A549 (cell line): ENCODE results near the gene SWSAP1. TPM values are rescaled to one million over a fixed set of nuclear protein-coding genes. Genes with fewer than 3 reads are reported as not detected.

ENCODE experiments used
- ATAC-seq, 2 experiments: fragments of 200-7000 bp in 1 of 2; fragments of >200 bp in 1 of 2; cut with Nextera tagmentation in 1 of 2; cut with Tn5 transposase in 1 of 2; 3 replicates each; pipeline versions ENCODE4 v1.8.0 to v1.9.1; 2018 to 2020; ENCODE audit warnings: mild to moderate bottlenecking in 1 of 2, moderate library complexity in 1 of 2
- CTCF ChIA-PET: fragments of 300-600 bp; sonication (Branson Sonifier 250); formaldehyde crosslinking; extraction: SDS; loops from one replicate; lab custom pipeline; 2021; ENCODE audit warnings: antibody characterized with exemption, inconsistent platforms; lab: Yijun Ruan, JAX
- POLR2A ChIA-PET: fragments of 350-600 bp; formaldehyde crosslinking; extraction: SDS; loops from one replicate; lab custom pipeline; 2021; ENCODE audit warnings: antibody characterized with exemption, inconsistent platforms; lab: Yijun Ruan, JAX
- DNase-seq, 2 experiments: peaks; one replicate each; pipeline versions ENCODE4 v3.0.0 to v3.0.0-alpha.2; 2011 to 2016; ENCODE audit warnings: low read depth in 1 of 2, low spot score in 1 of 2
- FAIRE-seq: peaks from 2 replicates; lab custom pipeline; 2011; peaks lifted over from hg19 to GRCh38; lab: Jason Lieb, UNC
- H3K27ac ChIP-seq, 2 experiments: fragments of >200 bp; sonication (Bioruptor Twin); formaldehyde crosslinking; 3 replicates each; pipeline ENCODE4 v1.5.1; 2016 to 2017
- H3K4me1 ChIP-seq: fragments of >200 bp; sonication (Bioruptor Twin); formaldehyde crosslinking; 3 replicates; pipeline ENCODE4 v1.6.1; 2016
- H3K4me2 ChIP-seq: fragments of >200 bp; sonication (Bioruptor Twin); formaldehyde crosslinking; 3 replicates; pipeline ENCODE4 v1.6.1; 2016
- H3K4me3 ChIP-seq: fragments of >200 bp; sonication (Bioruptor Twin); formaldehyde crosslinking; 3 replicates; pipeline ENCODE4 v1.5.1; 2016
- H3K9me3 ChIP-seq: fragments of >200 bp; sonication (Bioruptor Twin); formaldehyde crosslinking; 3 replicates; pipeline ENCODE4 v1.6.1; 2016
- ATOH8 ChIP-seq: fragments of 250-450 bp; sonication (Bioruptor Pico); IDR thresholded peaks from 2 replicates; pipeline ENCODE4 v1.5.0; 2020; ENCODE audit warnings: low read depth, mild to moderate bottlenecking, moderate library complexity
- EHMT2 ChIP-seq: fragments of 200-600 bp; sonication (generic); IDR thresholded peaks from 2 replicates; pipeline ENCODE4 v1.6.1; 2016; ENCODE audit warnings: antibody characterized with exemption, low read depth, mild to moderate bottlenecking, moderate library complexity
- ESRRA ChIP-seq: fragments of 150-350 bp; IDR thresholded peaks from 2 replicates; pipeline ENCODE4 v1.6.1; 2014; ENCODE audit warnings: mild to moderate bottlenecking, low read length, borderline replicate concordance
- FOSB ChIP-seq: fragments of 250-450 bp; sonication (Bioruptor Pico); IDR thresholded peaks from 2 replicates; pipeline ENCODE4 v1.5.0; 2020; ENCODE audit warnings: mild to moderate bottlenecking, moderate library complexity
- HES2 ChIP-seq: fragments of >200 bp; sonication (Bioruptor Twin); formaldehyde crosslinking; IDR thresholded peaks from 2 replicates; pipeline ENCODE4 v1.6.1; 2016
- JUN ChIP-seq, 2 experiments: fragments of >200 bp; sonication (Bioruptor Twin); formaldehyde crosslinking; IDR thresholded peaks; 2 replicates in 1 of 2; 3 replicates in 1 of 2; pipeline ENCODE4 v1.6.1; 2016 to 2017
- JUNB ChIP-seq: fragments of >200 bp; sonication (Bioruptor Twin); formaldehyde crosslinking; IDR thresholded peaks from 2 replicates; pipeline ENCODE4 v1.6.1; 2016
- KDM5A ChIP-seq: fragments of 200-600 bp; sonication (generic); IDR thresholded peaks from 2 replicates; pipeline ENCODE4 v1.6.1; 2016; ENCODE audit warnings: antibody characterized with exemption, mild to moderate bottlenecking
- MAZ ChIP-seq: fragments of 150-350 bp; IDR thresholded peaks from 2 replicates; pipeline ENCODE4 v1.6.1; 2014; ENCODE audit warnings: antibody characterized with exemption, low read depth, low read length, borderline replicate concordance
- MYC ChIP-seq: IDR thresholded peaks from 2 replicates; pipeline ENCODE4 v1.6.1; 2012; ENCODE audit warnings: mild to moderate bottlenecking, inconsistent platforms, low read length, improper control_type of control experiment, borderline replicate concordance
- PBX3 ChIP-seq: IDR thresholded peaks from 2 replicates; pipeline ENCODE4 v1.6.1; 2012
- RAD21 ChIP-seq, 2 experiments: fragments of >200 bp in 1 of 2; sonication (Bioruptor Twin) in 1 of 2; formaldehyde crosslinking in 1 of 2; IDR thresholded peaks in 1 of 2; conservative IDR thresholded peaks in 1 of 2; 2 replicates in 1 of 2; 3 replicates in 1 of 2; pipeline ENCODE4 v1.6.1; 2012 to 2018; ENCODE audit warnings: inconsistent platforms in 1 of 2
- RNF2 ChIP-seq: fragments of 200-600 bp; sonication (generic); IDR thresholded peaks from 2 replicates; pipeline ENCODE4 v1.6.1; 2016; ENCODE audit warnings: low read depth, mild to moderate bottlenecking, antibody characterized with exemption, moderate library complexity, borderline replicate concordance
- SMC3 ChIP-seq: fragments of >200 bp; sonication (Bioruptor Twin); formaldehyde crosslinking; IDR thresholded peaks from 3 replicates; pipeline ENCODE4 v1.6.1; 2018; ENCODE audit warnings: inconsistent platforms
- SREBF2 ChIP-seq: fragments of 450-650 bp; IDR thresholded peaks from 2 replicates; pipeline ENCODE4 v1.6.1; 2014; ENCODE audit warnings: mild to moderate bottlenecking, moderate library complexity
- TFCP2L1 ChIP-seq: fragments of 250-450 bp; sonication (Bioruptor Pico); IDR thresholded peaks from 2 replicates; pipeline ENCODE4 v1.5.0; 2021; ENCODE audit warnings: mild to moderate bottlenecking
- ZC3H11A ChIP-seq: fragments of 450-650 bp; IDR thresholded peaks from 2 replicates; pipeline ENCODE4 v1.6.1; 2014; ENCODE audit warnings: antibody characterized with exemption, mild to moderate bottlenecking
- WGBS: methylation state at CpG from one replicate; pipeline ENCODE4 v1.1.6; 2017; ENCODE audit errors: missing lambda C conversion rate; 5-methylcytosine and 5-hydroxymethylcytosine counted together
- polyA plus RNA-seq, 4 experiments: library from polyadenylated mRNA; depleted of rRNA in 3 of 4; stranded (reverse); fragments of >200 nt; fragmentation: RNase III in 1 of 4; extraction: RNeasy Plus Mini Kit Qiagen cat#74134 plus additional on column Dnase treatment in 1 of 4; gene quantifications; 2 replicates in 3 of 4; 3 replicates in 1 of 4; pipeline ENCODE4 v1.2.3, GENCODE V29; 2011 to 2017
- TF ChIP-seq, protein P1 (sequence below): IDR thresholded peaks from 2 replicates; pipeline ENCODE4 v1.6.1; 2012
- TF ChIP-seq, protein P2 (sequence below): IDR thresholded peaks from 2 replicates; pipeline ENCODE4 v1.6.1; 2012; ENCODE audit warnings: low read depth, borderline replicate concordance
- TF ChIP-seq, protein P3 (sequence below): fragments of >200 bp; sonication (Bioruptor Twin); formaldehyde crosslinking; IDR thresholded peaks from 3 replicates; pipeline ENCODE4 v1.5.1; 2016

The SWSAP1 gene
- polyA plus RNA-seq, 2 of the 4 experiments (the other 2 are of a cell fraction), result 1.3 to 1.5 TPM

- TF ChIP-seq ZC3H11A (no peak), RAD21 (conservative IDR thresholded peaks at IDR 0.05 in 1 of 2, IDR thresholded peaks at IDR 0.05 in 1 of 2) (peak; percentile 41 to 47), ATOH8 (CRISPR knock-in tag) (0 out of 2 replicates have a peak, but pooled peaks have one; percentile 19), KDM5A (no peak), EHMT2 (no peak), ESRRA (no peak), FOSB (CRISPR knock-in tag) (no peak)
- TF ChIP-seq, protein P1, sequence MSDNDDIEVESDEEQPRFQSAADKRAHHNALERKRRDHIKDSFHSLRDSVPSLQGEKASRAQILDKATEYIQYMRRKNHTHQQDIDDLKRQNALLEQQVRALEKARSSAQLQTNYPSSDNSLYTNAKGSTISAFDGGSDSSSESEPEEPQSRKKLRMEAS, result peak; percentile 56
- TF ChIP-seq, protein P2, sequence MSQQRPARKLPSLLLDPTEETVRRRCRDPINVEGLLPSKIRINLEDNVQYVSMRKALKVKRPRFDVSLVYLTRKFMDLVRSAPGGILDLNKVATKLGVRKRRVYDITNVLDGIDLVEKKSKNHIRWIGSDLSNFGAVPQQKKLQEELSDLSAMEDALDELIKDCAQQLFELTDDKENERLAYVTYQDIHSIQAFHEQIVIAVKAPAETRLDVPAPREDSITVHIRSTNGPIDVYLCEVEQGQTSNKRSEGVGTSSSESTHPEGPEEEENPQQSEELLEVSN, result peak; percentile 66; the same call in 1 of the 2 replicates
- TF ChIP-seq, protein P3, sequence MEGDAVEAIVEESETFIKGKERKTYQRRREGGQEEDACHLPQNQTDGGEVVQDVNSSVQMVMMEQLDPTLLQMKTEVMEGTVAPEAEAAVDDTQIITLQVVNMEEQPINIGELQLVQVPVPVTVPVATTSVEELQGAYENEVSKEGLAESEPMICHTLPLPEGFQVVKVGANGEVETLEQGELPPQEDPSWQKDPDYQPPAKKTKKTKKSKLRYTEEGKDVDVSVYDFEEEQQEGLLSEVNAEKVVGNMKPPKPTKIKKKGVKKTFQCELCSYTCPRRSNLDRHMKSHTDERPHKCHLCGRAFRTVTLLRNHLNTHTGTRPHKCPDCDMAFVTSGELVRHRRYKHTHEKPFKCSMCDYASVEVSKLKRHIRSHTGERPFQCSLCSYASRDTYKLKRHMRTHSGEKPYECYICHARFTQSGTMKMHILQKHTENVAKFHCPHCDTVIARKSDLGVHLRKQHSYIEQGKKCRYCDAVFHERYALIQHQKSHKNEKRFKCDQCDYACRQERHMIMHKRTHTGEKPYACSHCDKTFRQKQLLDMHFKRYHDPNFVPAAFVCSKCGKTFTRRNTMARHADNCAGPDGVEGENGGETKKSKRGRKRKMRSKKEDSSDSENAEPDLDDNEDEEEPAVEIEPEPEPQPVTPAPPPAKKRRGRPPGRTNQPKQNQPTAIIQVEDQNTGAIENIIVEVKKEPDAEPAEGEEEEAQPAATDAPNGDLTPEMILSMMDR, result peak; percentile 61
- ATAC-seq, result peak; percentile 22 to 42; a peak in 4 of 6 replicates
- ChIA-PET CTCF (interaction anchor here (0.6 to 5.8 kb wide), 38 partner anchors 8 to 261 kb away, joined by 3 to 50 read pairs (median 4); partner anchors contain the start of genes CCDC159, ELAVL3, RAB3D and RGL3), POLR2A (interaction anchor here (0.9 to 2.4 kb wide), 3 partner anchors 8 to 99 kb away, joined by 3 to 10 read pairs (median 3); no protein-coding TSS in a partner anchor)
- no peak for FAIRE-seq
- H3K4me3 ChIP-seq, result peak overlapping the region; percentile 51
- H3K4me1 ChIP-seq, result peaks cover 23% of the 10 kb centered on the region
- H3K27ac ChIP-seq, result peak overlapping the region; percentile 73 to 91
- 2% methylated on average over 12 of the region's 65 CpGs for WGBS
- H3K4me2 ChIP-seq, result peak overlapping the region; percentile 72
- no peaks in the 10 kb centered on the region for H3K9me3 ChIP-seq
- DNase-seq, result peak; percentile 44 to 79
Observed at GRCh38 chr19:11382898-11383705, 8.6 kb downstream of the SWSAP1 start.

- no peak for DNase-seq
- TF ChIP-seq RNF2 (no peak), ATOH8 (CRISPR knock-in tag) (no peak), JUN (IDR thresholded peaks at IDR 0.05) (no peak), HES2 (no peak), JUNB (no peak)
- TF ChIP-seq, all 56 proteins: peak for 0
- no peak for FAIRE-seq
Observed at GRCh38 chr19:11383706-11384048, 9.2 kb downstream of the SWSAP1 start.

GRCh38 chr19:11384778-11385129, 10.3 kb downstream of the SWSAP1 start:
- no peak overlapping the region; the same call in 2 of the 3 replicates for H3K4me2 ChIP-seq
- H3K27ac ChIP-seq, result no peak overlapping the region
- no peak for FAIRE-seq
- ChIA-PET CTCF (interaction anchor here (0.5 to 5.8 kb wide), 7 partner anchors 14 to 131 kb away, joined by 3 to 50 read pairs (median 3); partner anchors contain the start of gene RGL3), POLR2A (interaction anchor here (2.4 kb wide), 1 partner anchor 10 kb away, joined by 10 read pairs; no protein-coding TSS in a partner anchor)
- no peak for DNase-seq
- no peak overlapping the region for H3K4me3 ChIP-seq
- no peak for ATAC-seq
- H3K4me1 ChIP-seq, result peaks cover 9% of the 10 kb centered on the region
- no peaks in the 10 kb centered on the region for H3K9me3 ChIP-seq
- 84% methylated on average over 5 of the region's 5 CpGs for WGBS
- no peak for TF ChIP-seq RAD21 (conservative IDR thresholded peaks at IDR 0.05 in 1 of 2, IDR thresholded peaks at IDR 0.05 in 1 of 2)
- TF ChIP-seq, protein P3, result no peak
- no peak for TF ChIP-seq PBX3
- TF ChIP-seq SMC3, result no peak
- no peak for TF ChIP-seq SREBF2
- no peak for TF ChIP-seq MYC
- no peak for TF ChIP-seq TFCP2L1 (CRISPR knock-in tag)
- no peak for TF ChIP-seq MAZ

More at GRCh38 chr19:11383706-11384048, 9.2 kb downstream of the SWSAP1 start:
- H3K4me2 ChIP-seq, result peak overlapping the region; percentile 72
- POLR2A ChIA-PET, result interaction anchor here (0.6 to 2.4 kb wide), 3 partner anchors 8 to 90 kb away, joined by 3 to 10 read pairs (median 7); no protein-coding TSS in a partner anchor
- no peak for ATAC-seq
- WGBS, result 37% methylated on average over 6 of the region's 9 CpGs
- H3K4me1 ChIP-seq, result peaks cover 17% of the 10 kb centered on the region
- H3K4me3 ChIP-seq, result peak overlapping the region; percentile 51
- no peaks in the 10 kb centered on the region for H3K9me3 ChIP-seq
- peak overlapping the region; percentile 73 to 91 for H3K27ac ChIP-seq
- CTCF ChIA-PET, result interaction anchor here (0.9 to 5.8 kb wide), 21 partner anchors 8 to 99 kb away, joined by 3 to 50 read pairs (median 4); partner anchors contain the start of genes RAB3D and RGL3
